ENCODE data around the gene STK25.

GRCh38 chr2:241501551-241501950 lies 6.8 kb downstream of the STK25 start:
- TF ChIP-seq POLR2A (IDR thresholded peaks at IDR 0.05; ENCODE audit: extremely low read depth, insufficient read length), result no peak
- TF ChIP-seq, protein P1, sequence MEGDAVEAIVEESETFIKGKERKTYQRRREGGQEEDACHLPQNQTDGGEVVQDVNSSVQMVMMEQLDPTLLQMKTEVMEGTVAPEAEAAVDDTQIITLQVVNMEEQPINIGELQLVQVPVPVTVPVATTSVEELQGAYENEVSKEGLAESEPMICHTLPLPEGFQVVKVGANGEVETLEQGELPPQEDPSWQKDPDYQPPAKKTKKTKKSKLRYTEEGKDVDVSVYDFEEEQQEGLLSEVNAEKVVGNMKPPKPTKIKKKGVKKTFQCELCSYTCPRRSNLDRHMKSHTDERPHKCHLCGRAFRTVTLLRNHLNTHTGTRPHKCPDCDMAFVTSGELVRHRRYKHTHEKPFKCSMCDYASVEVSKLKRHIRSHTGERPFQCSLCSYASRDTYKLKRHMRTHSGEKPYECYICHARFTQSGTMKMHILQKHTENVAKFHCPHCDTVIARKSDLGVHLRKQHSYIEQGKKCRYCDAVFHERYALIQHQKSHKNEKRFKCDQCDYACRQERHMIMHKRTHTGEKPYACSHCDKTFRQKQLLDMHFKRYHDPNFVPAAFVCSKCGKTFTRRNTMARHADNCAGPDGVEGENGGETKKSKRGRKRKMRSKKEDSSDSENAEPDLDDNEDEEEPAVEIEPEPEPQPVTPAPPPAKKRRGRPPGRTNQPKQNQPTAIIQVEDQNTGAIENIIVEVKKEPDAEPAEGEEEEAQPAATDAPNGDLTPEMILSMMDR (IDR thresholded peaks at IDR 0.05; ENCODE audit: low read depth, low read length), result no peak
- TF ChIP-seq, protein P2, sequence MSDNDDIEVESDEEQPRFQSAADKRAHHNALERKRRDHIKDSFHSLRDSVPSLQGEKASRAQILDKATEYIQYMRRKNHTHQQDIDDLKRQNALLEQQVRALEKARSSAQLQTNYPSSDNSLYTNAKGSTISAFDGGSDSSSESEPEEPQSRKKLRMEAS (IDR thresholded peaks at IDR 0.05; ENCODE audit: low read depth, low read length), result no peak

Data from NB4 (cell line).